Lower leg skin (tissue), 3 donors: ENCODE results near the gene ACTMAP.

Source experiments
- CTCF ChIP-seq, 3 donors: fragments of 450-650 bp; IDR thresholded peaks; one replicate each; pipeline ENCODE4 v1.5.1; 2016; ENCODE audit warnings: antibody characterized with exemption in 3 of 3, mild to moderate bottlenecking in 3 of 3, moderate library complexity in 2 of 3
- POLR2A ChIP-seq, 2 donors: fragments of 450-650 bp; IDR thresholded peaks; one replicate each; pipeline ENCODE4 v1.6.1; 2016 to 2017; ENCODE audit warnings: antibody characterized with exemption in 2 of 2, mild to moderate bottlenecking in 1 of 2, moderate library complexity in 1 of 2

GRCh38 chr19:40697007-40697406, 53.3 kb downstream of the ACTMAP start:
- TF ChIP-seq CTCF (IDR thresholded peaks at IDR 0.05) (no peak), POLR2A (IDR thresholded peaks at IDR 0.05) (no peak)
